Measurements from ENCODE around the gene DCTN5.

DNA sequence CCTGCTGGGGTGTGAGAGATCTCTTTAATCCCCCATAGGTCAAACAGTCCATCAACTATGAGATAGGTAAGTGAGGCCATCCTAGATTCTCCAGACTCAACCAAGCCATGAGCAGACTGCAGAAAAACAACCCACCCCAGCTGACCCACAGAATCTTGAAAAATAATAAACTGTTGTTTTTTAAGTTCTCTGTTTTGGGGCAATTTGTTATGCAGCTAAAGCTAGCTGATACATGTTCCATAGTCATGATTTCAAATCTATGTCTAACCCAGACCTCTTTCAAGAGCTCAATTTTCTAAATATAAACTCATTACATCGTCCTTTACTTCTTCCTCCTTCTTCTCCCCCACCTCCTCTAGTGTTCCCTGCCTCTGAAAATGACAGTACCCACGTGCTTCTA, 61.7 kb downstream of the DCTN5 start:
- TF ChIP-seq, protein P1, sequence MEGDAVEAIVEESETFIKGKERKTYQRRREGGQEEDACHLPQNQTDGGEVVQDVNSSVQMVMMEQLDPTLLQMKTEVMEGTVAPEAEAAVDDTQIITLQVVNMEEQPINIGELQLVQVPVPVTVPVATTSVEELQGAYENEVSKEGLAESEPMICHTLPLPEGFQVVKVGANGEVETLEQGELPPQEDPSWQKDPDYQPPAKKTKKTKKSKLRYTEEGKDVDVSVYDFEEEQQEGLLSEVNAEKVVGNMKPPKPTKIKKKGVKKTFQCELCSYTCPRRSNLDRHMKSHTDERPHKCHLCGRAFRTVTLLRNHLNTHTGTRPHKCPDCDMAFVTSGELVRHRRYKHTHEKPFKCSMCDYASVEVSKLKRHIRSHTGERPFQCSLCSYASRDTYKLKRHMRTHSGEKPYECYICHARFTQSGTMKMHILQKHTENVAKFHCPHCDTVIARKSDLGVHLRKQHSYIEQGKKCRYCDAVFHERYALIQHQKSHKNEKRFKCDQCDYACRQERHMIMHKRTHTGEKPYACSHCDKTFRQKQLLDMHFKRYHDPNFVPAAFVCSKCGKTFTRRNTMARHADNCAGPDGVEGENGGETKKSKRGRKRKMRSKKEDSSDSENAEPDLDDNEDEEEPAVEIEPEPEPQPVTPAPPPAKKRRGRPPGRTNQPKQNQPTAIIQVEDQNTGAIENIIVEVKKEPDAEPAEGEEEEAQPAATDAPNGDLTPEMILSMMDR (IDR thresholded peaks at IDR 0.05 in 4 of 5, conservative IDR thresholded peaks at IDR 0.05 in 1 of 5) = no peak
- TF ChIP-seq POLR2A (IDR thresholded peaks at IDR 0.05) = no peak

Measured in gastrocnemius medialis (tissue), 4 donors.